GM18499 (cell line): ENCODE measurements around the gene C22orf23.

Source experiments
- ATAC-seq: cut with Tn5 transposase; IDR thresholded peaks from one replicate; pipeline ENCODE4 v1.9.1; 2021; ENCODE audit warnings: moderate number of reproducible peaks; ENCODE audit not compliant: insufficient read depth, unreplicated experiment

The C22orf23 gene

DNA sequence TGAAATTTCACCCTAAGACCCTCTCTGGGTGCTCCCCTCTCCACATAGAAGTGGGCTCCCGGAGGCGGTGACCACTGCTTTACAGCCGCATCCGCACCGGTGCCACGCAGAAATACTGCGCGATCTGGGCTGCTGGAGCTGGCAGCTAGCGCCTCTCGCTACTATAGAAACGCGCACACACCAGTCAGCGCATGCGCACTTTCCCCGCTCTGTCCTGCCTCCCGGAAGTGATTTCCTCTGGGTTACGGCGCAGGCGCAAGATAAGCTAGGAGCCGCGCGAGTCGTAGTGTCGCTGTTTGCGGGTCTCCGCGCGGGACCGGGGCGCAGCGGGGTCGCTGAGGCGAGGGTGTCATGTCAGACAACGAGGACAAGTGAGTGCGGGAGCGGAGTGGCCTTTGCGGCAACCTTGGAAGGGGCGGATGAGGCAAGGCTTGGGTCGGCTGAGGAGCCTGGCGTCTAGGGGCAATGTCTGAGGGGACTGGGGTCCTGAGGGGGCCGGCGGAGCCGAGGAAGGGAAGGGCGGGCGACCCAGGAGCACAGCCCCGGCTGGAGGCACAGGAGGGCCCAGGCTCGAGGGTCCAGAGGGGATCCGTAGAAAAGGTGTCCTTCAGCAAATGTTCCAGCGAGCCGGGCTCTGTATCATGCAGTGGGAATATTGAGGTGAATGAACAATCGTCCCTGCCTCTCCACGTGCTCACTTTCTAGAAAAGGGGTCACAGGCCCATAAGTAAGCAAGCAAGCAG lies at the start of gene C22orf23, which contains the start of gene POLR2F:
TSS of gene C22orf23 (minus strand) at position 165 of the 743 bp plus-strand sequence. CDS start 452 bp downstream, outside the sequence.
TSS of gene POLR2F (plus strand) at position 263 of the 743 bp plus-strand sequence. CDS start at position 352, 89 bp downstream.
- peak; percentile 79 for ATAC-seq

DNA sequence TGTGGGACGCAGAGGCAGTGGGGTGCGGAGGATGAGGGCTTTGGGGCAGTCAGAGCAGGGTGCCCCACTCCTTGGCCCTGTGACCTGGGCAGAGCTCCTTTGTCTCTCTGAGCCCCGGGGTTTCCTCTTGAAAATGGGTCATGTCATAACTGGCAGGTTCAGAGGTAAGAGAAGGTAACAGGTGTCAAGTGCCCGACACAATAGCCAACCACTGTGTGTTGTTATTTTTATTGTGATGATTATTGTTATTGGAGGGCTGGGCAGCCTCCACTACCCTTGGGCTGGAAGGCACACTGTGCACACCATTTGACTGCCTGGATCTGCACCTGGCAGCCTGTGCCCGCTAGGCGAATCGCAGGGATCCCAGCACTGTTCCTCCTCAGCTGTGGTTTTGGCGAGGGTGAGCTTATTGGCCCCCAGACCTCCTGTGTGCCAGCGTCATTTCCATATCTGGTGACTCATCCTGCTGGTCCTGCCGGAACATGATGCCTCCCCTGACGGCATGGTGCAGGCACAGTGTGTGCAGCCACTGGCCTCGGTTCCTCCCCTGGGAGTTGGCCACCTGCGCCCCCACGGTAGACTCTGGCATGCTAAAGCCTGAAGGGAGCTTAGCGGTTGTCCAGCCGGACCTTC lies 46.4 kb upstream of the C22orf23 start:
- no peak for ATAC-seq

DNA sequence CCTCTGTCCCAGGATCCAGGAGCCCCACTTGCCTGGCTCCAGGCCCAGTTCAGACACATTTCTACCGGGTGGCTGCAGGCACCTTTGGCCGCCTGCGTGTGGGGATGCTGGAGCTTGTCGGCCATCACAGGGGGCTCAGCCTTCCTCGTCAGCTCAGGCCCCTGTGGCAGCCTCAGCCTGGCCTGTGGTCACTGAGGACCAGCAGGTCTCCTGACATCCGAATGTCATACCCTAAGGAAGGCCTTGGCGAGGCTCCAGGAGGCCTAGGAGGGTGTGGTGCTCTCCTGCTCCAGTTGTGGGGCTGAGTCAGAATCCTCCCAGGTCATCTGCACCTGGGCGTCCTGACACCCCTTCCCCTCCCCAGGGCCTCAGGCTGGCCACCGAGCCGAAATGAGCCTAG lies 45.8 kb upstream of the C22orf23 start:
- no peak for ATAC-seq

DNA sequence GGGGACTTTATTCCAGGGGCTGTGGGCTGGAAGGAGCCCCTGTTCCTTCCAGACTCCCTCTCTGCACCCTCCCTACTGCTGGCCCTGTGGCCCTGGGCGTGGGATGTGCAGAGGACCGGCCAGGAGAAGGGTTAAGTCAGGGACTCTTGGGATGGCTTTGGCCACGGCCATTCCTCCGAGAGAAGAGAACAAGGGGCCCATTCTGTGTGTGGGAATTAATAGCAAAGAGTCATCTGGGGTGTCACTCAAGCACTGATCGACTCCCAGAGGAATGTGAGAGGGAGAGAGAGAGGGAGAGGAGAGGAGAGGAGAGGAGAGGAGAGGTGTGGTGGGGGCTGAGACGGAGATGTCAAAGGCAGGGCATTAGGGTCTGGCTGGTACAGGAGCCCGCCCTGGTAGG lies 45.1 kb upstream of the C22orf23 start:
- ATAC-seq = no peak

DNA sequence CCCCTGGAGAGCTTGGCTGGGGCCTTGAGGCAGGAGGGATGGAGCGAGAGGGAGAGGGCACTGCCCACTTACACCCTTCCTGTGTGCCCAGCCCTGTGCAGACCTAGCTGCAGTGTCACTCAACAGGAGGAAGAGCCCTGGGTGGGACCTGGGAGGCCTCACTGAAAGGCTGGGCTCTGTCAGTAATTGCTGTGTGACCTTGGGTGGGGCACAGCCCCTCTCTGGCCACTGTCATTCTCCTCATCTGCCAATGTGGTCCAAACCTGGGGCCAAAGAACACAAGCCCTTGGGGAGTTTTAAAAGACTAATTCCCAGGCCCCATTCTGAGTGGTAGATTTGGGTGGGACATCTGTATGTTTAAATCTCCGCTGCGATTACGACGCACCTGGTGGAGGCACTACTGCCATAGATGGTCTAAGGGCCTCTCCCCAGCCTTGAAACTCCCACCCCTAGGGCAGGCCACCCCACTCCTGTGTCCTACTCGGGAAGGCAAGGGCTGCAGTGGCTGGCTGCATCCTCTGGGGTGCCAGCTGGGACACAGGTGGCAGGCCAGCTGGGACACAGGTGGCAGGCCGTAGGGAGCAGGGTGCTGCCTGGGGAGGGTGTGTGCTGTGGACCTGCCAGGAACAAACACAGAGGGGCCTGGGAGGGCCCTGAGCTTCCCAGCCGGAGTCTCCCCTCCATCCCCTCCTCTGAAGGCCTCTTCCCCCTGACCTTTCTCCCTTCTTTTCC lies 43.3 kb upstream of the C22orf23 start:
- ATAC-seq = no peak

DNA sequence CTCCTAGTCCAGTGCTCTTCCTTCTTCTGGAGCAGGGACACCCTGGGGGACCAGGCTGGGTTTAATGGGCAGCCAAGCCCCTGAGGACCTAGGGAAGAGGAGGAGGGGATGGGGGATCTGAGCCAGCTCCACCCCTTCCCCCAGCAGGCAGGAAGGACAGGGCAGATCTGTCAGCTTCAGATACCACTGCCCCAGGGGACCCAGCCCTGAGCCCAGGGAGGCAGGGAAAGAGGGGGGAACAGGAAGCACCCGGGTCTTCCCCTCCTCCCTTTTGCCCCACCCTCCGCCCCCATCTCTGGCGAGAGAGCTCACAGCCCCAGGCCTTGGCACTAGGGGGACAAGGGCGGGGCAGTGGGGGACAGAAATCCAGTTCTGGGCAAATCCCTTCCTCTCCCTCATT lies 42.7 kb upstream of the C22orf23 start:
- no peak for ATAC-seq

DNA sequence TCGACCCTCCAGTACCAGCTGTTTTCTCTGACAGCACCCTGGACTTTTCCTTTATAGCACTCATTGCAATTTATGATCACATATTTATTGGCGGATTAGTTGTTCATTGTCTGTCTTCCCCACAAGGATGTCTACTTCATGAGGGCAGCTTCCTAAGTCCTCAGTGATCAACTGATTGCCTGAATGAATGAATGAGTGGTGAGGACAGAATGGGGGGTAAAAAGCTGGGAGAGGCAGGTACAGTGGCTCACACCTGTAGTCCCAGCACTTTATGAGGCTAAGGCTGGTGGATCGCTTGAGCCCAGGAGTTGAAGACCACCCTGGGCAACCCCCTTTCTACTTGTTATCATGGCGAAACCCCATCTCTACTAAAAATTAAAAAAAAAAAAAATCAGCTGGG lies 42.1 kb upstream of the C22orf23 start:
- no peak for ATAC-seq

DNA sequence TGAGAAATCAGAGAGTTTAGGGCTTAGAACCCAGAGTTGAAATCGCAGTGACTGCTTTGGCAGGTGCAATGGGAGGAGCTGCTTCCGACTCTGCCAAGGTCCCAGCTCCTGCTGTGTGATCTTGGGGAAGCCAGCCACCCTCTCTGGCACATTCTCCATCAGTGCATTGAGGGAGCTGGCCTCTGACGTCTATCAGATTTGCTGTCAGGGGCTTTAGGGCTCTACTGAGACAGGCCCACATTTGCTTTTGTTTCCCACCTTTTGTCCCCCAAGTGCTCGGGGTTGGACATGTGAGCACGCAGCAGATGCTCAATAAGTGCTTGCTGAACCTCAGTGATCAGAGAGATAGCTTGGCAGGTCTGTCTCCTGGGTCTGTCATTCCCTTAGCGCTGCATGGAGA lies 41.6 kb upstream of the C22orf23 start:
- no peak for ATAC-seq

DNA sequence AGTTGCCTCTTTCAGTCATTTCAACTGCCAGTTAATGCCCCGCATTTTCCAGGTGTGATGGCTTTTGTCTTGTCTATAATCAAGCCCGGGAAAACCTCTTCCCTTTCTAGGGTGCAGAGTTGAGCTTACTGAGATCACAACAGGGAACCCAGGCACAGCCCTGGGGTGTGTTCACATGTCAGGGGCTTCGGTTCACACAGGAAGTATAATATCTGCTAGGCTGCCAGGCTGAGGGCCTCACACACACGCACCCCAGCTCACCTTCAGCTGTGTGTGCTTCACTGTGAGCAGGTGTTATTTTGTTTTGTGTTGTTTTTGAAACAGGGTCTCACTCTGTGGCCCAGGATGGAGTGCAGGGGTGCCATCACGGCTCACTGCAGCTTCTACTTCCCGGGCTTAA lies 40.6 kb upstream of the C22orf23 start:
- ATAC-seq = no peak

DNA sequence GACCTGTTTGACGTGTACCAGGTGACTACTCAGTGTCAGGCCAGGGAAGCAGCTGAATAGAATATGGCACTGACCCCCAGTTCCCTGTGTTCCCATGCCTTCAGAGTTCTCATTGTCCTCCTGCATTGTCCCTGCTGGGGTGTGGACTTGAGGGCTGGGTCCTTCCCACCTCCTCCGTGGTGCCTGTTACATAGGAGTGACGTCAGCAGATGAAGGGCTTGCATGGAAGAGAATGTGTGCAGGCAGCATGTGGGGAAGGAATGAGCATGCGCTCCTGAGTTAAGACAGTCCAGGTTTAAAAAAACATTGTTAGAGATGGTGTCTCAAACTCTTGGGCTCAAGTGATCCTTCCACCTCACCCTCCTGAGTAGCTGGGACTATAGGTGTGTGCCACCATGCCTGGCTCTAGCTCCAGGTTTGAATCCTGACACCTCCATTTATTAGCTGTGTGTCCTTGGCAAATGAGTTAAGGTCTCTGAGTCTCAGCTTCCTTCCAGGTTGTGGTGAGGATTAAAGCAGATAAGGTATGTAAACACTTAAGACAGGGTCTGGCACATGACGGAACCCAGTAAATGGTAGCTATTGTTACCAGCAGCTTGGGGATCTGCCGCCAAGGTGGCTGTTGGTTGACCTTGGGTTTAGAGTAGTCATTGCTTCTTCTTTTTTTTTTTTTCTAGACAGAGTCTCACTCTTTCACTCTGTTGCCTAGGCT lies 38.5 kb upstream of the C22orf23 start:
- no peak for ATAC-seq

DNA sequence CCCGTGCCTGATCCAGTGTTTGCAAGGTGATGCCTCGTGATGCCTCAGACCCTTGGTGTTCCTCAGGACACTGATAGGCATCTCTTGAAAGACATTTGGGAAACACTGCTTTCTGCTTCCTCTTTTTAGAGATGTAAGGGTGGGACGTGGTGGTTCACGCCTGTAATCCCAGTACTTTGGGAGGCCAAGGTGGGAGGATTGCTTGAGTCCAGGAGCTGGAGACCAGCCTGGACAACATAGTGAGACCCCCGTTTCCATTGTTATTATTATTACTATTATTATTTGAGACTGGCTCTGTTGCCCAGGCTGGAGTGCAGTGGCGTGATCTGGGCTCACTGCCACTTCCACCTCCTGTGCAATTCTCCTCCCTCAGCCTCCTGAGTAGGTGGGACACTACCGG lies 37.5 kb upstream of the C22orf23 start:
- no peak for ATAC-seq

DNA sequence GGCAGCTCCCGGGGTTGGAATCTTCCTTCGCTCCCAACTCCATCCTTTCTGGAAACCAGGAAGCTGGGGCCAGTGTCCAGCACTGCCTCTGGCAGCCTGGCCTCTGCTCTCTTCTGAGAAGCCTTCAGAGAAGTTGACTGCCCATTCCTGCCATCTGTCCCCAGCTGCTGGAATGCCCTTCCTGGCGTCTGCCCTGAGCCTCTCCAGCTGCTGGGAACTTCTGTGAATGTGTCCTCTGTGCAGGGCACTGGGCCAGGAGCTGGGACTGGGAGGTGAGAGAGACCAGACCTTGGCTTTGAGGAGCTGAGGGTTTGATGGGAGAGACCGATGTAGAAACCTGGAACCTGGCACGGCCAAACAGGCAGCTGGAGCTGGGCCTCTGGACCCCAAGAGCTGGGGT lies 36.9 kb upstream of the C22orf23 start:
- no peak for ATAC-seq

DNA sequence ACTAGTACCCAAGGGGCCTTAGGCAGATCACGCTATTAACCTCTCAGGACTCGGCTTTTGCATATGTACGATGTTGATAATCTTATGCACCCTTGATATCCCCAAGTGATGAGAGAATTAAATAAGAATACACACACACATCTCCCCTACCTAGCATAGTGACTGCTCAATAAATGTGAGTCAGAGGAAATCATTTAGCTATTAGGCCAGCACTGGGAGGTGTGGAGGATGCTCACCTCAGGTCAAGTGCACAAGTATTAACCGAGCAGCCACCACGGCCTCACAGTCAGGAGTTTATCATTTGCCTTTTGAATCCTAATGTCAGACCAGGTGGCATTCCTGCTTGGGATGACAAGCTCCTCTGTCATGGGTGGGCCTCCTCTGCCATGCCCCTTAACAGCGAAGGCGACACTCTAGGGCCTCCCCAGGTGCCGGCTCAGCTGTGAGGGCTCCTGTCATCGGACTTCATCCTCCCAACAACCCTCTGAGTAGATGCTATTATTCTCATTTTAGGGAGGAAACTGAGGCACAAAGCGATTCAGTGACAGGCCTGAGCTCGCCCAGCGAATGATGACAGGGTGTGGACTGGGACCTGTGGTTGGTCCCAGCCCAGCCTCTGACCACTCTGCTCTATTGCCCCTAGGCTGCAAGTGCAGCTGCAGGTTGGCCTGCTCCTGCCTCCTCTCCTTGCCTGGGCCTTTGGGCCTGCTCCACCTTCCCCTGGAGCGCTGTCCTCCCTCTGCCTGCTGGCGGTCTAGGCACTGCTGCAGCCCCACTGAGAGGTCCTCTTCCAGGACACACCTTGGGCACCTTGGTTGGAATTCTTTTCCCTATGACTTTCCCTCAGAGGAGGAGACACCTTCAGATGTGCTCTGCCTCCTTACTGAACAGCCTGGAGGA lies 36.0 kb upstream of the C22orf23 start:
- no peak for ATAC-seq

DNA sequence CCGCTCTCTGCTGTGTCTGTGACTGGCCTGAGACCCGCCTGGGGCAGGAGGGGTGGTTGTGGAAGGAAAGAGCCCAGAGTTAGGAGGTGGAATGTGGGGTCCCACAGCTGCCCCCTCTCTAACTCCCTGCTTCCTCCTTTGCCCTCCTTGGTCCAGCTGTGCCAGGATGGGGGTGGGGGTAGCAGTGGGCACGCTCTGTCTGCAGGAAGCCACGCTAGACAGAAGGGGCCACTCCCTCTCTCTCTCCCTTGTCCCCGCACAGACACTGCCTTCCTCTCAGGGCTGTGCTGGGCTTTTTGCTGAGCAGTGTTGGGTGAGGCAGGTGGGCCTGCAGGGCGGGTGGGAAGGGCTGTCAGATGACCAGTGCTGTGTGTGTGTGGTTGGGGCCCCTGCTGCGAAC lies 33.0 kb upstream of the C22orf23 start:
- no peak for ATAC-seq

DNA sequence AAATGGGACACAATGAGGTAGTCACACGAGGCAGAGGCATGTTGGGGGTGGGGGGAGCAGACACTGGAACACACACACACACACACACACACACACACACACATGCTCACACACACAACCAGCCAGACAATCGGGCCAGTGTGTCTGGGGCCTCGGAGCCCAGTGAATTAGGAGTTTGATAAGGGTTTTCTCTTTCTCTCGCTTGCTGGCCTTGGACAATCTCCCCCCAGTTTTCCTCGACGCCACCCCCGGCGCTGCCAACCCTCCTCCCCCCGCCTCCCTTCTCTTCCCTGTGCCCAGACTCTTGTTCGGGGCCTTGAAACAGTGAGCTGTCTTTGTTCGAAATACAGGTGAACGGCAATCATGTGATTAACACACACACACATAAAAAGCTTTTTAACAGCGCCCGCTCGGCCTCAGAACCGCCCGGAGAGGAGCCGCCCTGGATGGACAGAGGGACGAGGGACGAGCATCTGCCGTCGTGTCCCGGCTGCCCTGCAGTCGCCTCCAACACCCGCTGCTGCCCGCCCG lies 32.4 kb upstream of the C22orf23 start:
- ATAC-seq = no peak

DNA sequence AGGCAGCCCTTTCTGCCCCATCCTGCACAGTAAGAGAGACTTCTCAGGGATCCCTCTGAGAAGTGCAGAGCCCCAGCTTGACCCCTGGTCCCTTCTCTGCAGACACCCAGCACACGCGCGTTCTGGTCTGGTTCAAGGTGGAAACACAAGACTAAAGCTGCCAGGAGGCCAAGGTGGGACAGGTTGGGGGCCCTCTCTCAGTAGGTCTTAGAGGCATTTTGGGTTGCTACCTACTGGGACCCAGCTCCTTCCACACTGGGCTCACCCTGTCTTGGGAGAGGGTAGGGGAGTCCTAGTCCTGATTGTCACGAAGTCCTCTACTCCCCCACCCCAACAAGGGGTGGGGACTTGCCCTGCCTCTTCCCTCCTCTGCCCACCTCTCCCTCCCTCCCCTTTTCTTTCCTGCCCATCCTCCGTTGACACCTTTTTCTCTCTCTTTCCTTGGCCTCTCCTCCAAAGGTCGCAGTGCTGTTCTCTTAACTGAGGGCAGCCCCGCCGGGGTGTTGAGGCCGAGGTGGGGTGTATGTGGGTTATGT lies 31.7 kb upstream of the C22orf23 start:
- no peak for ATAC-seq

DNA sequence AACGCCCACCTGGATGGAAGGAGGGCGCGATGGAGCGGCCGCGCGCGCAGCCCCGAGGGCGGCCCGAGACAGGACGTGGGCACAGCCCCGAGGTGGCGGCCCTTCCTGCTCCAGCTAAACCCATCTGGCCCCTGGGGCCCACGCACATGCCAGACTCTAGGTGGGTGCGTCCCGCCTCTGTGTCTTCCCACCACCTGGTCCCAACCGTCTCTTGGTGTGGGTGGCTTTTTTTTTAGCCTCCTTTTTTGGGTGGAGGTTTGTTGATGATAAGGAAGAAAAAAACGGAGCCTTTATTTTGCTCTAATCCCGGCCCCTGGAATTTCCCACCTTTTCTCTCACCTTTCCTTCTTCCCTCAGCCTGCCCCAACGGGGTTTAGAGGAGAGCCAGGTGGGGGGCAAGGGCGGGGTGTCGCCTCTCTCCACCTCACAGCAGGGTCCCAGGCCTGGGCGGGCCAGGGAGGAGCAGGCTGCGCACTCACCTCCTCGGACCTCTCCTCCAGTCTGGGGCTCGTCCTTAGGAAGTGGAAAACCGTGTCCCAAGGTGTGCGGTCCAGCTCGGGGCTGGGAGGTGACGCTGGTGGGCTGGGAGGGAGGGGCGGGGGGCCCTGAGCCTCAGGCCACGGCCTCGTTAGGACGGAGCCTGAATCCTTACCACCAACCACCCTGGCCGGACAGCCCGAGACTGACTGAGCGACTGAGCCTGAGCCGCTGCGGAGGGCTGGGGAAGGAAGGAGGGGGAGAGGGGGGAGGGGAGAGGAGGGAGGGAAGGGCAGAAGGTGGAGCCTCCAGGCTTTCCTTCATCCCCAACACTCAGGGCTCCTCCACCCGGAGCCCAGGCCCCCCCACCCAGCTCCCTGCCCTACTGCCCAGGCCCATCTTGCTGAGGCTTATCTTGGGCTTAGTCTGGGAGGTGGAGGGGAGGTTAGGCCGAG lies 30.7 kb upstream of the C22orf23 start, which contains the start of gene SOX10:
TSS of gene SOX10 (minus strand) at position 696 of the 932 bp plus-strand sequence. CDS start 771 bp downstream, outside the sequence.
- ATAC-seq = no peak
